Measurements from ENCODE around the gene BAZ1B. TPM values are rescaled to one million over a fixed set of nuclear protein-coding genes. Genes with fewer than 3 reads are reported as not detected.

Gene BAZ1B
- total RNA-seq, 1 donor from 2014 or later = 40.9 TPM

- DNase-seq (ENCODE audit: missing footprints) (no peak), ATAC-seq (no peak)
- intact Hi-C loops (cut with DNase I) = no loop called here
Observed at GRCh38 chr7:73466112-73466511, 56.0 kb downstream of the BAZ1B start.

GRCh38 chr7:73463966-73464365 lies 58.1 kb downstream of the BAZ1B start:
- no peak for ATAC-seq
- DNase-seq (ENCODE audit: missing footprints) = no peak
- intact Hi-C loops (cut with DNase I) = no loop called here

- DNase-seq (ENCODE audit: missing footprints) (no peak), ATAC-seq (no peak)
- intact Hi-C loops (cut with DNase I) = no loop called here
Observed at GRCh38 chr7:73463260-73463659, 58.8 kb downstream of the BAZ1B start.

GRCh38 chr7:73461782-73462285 lies 60.3 kb downstream of the BAZ1B start:
- ATAC-seq (no peak), DNase-seq (ENCODE audit: missing footprints) (no peak)
- intact Hi-C loops (cut with DNase I) = no loop called here

- no peak for ATAC-seq
- intact Hi-C loops (cut with DNase I) = no loop called here
- DNase-seq (ENCODE audit: missing footprints) = no peak
Observed at GRCh38 chr7:73454424-73454823, 67.7 kb downstream of the BAZ1B start.

GRCh38 chr7:73452999-73453635 lies 69.0 kb downstream of the BAZ1B start:
- DNase-seq (ENCODE audit: missing footprints) (no peak), ATAC-seq (no peak)
- intact Hi-C loops (cut with DNase I) = no loop called here

- intact Hi-C loops (cut with DNase I) = loop anchor here (2.0 kb wide), 1 partner anchor 109 kb away; no protein-coding TSS in a partner anchor
- DNase-seq (ENCODE audit: missing footprints) (no peak), ATAC-seq (peak; percentile 60)
Observed at GRCh38 chr7:73451780-73452398, 70.2 kb downstream of the BAZ1B start.

GRCh38 chr7:73449422-73449821 lies 72.7 kb downstream of the BAZ1B start:
- intact Hi-C loops (cut with DNase I) = no loop called here
- ATAC-seq = no peak
- DNase-seq (ENCODE audit: missing footprints) = no peak

- no peak for ATAC-seq
- intact Hi-C loops (cut with DNase I) = no loop called here
- DNase-seq (ENCODE audit: missing footprints) = no peak
Observed at GRCh38 chr7:73448609-73449008, 73.5 kb downstream of the BAZ1B start.

GRCh38 chr7:73447121-73447733 lies 74.9 kb downstream of the BAZ1B start:
- ATAC-seq (no peak), DNase-seq (ENCODE audit: missing footprints) (no peak)
- intact Hi-C loops (cut with DNase I) = no loop called here

- intact Hi-C loops (cut with DNase I) = no loop called here
- ATAC-seq (peak; percentile 22), DNase-seq (ENCODE audit: missing footprints) (no peak)
Observed at GRCh38 chr7:73446682-73447081, 75.4 kb downstream of the BAZ1B start.

- no peak for ATAC-seq
- no peak for DNase-seq (ENCODE audit: missing footprints)
- intact Hi-C loops (cut with DNase I) = no loop called here
Observed at GRCh38 chr7:73443548-73444255, 78.4 kb downstream of the BAZ1B start.

GRCh38 chr7:73442903-73443500 lies 79.1 kb downstream of the BAZ1B start:
- intact Hi-C loops (cut with DNase I) = no loop called here
- DNase-seq (ENCODE audit: missing footprints) (no peak), ATAC-seq (no peak)

- DNase-seq (ENCODE audit: missing footprints) (no peak), ATAC-seq (no peak)
- intact Hi-C loops (cut with DNase I) = no loop called here
Observed at GRCh38 chr7:73442222-73442902, 79.7 kb downstream of the BAZ1B start.

- DNase-seq (ENCODE audit: missing footprints) (no peak), ATAC-seq (no peak)
- intact Hi-C loops (cut with DNase I) = no loop called here
Observed at GRCh38 chr7:73439410-73439704, 82.7 kb downstream of the BAZ1B start.

- no peak for ATAC-seq
- intact Hi-C loops (cut with DNase I) = no loop called here
- DNase-seq (ENCODE audit: missing footprints) = no peak
Observed at GRCh38 chr7:73438547-73439409, 83.3 kb downstream of the BAZ1B start.

GRCh38 chr7:73437621-73438416 lies 84.3 kb downstream of the BAZ1B start:
- intact Hi-C loops (cut with DNase I) = no loop called here
- ATAC-seq (no peak), DNase-seq (ENCODE audit: missing footprints) (no peak)

All from Right ventricle myocardium inferior (tissue), 1 donor.